ENCODE measurements around the gene B3GNT7. TPM values are rescaled to one million over a fixed set of nuclear protein-coding genes. Genes with fewer than 3 reads are reported as not detected.
A peak's percentile ranks its signal among the peaks of the same experiment; 100 is the strongest.

The B3GNT7 gene
- polyA plus RNA-seq, 1 donor (not counting 4 experiments of a cell fraction or from before 2014, with no cell fraction given) = not detected

- Histone ChIP-seq H3K36me3 (ENCODE audit: control insufficient read depth in 2 of 2, extremely low read depth in 1 of 2, insufficient read depth in 2 of 2, low read length in 2 of 2) (no peaks in the 10 kb centered on the region), H3K4me2 (ENCODE audit: control insufficient read depth, extremely low read depth, insufficient read depth, low read depth, low read length) (no peak overlapping the region), H4K20me1 (ENCODE audit: control insufficient read depth, extremely low read depth, insufficient read depth, low read length) (no peaks in the 10 kb centered on the region), H3K27ac (ENCODE audit: control insufficient read depth, insufficient read depth, low read length) (no peak overlapping the region), H3K9ac (ENCODE audit: control insufficient read depth, extremely low read depth, insufficient read depth, low read length) (no peak overlapping the region), H3K4me1 (ENCODE audit: control insufficient read depth, extremely low read depth, insufficient read depth, low read length) (no peaks in the 10 kb centered on the region), H3K9me1 (ENCODE audit: control insufficient read depth, extremely low read depth, insufficient read depth, low read length) (no peaks in the 10 kb centered on the region), H3K4me3 (ENCODE audit: control insufficient read depth in 2 of 3, extremely low read depth in 1 of 3, insufficient read depth in 2 of 3, low read depth in 1 of 3, low read length in 3 of 3) (no peak overlapping the region), H3K79me2 (ENCODE audit: control insufficient read depth, insufficient read depth, low read length) (no peaks in the 10 kb centered on the region), H2AFZ (ENCODE audit: control insufficient read depth, low read length) (no peak overlapping the region), H3K9me3 (ENCODE audit: control insufficient read depth, low read depth, low read length) (no peaks in the 10 kb centered on the region), H3K27me3 (ENCODE audit: control insufficient read depth, extremely low read depth, insufficient read depth, low read length) (peaks cover 30% of the 10 kb centered on the region)
- DNase-seq (ENCODE audit: low read depth, low spot score) (no peak), FAIRE-seq (no peak)
- TF ChIP-seq, protein P1, sequence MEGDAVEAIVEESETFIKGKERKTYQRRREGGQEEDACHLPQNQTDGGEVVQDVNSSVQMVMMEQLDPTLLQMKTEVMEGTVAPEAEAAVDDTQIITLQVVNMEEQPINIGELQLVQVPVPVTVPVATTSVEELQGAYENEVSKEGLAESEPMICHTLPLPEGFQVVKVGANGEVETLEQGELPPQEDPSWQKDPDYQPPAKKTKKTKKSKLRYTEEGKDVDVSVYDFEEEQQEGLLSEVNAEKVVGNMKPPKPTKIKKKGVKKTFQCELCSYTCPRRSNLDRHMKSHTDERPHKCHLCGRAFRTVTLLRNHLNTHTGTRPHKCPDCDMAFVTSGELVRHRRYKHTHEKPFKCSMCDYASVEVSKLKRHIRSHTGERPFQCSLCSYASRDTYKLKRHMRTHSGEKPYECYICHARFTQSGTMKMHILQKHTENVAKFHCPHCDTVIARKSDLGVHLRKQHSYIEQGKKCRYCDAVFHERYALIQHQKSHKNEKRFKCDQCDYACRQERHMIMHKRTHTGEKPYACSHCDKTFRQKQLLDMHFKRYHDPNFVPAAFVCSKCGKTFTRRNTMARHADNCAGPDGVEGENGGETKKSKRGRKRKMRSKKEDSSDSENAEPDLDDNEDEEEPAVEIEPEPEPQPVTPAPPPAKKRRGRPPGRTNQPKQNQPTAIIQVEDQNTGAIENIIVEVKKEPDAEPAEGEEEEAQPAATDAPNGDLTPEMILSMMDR (optimal IDR thresholded peaks at IDR 0.05 in 1 of 3, IDR thresholded peaks at IDR 0.05 in 1 of 3, conservative IDR thresholded peaks at IDR 0.05 in 1 of 3; ENCODE audit: extremely low read depth in 1 of 3, insufficient read depth in 2 of 3, low read length in 3 of 3) = peak; percentile 16 to 25 (median 17)
- no peak for TF ChIP-seq EZH2 (IDR thresholded peaks at IDR 0.05; ENCODE audit: low read length)
- dilution Hi-C loops (cut with MboI; ENCODE audit: extremely low pct_ligation_motif_present, low sequenced_read_pairs) = no loop called here
Measured at GRCh38 chr2:231393149-231394131, 2.1 kb upstream of the B3GNT7 start.

- H3K4me2 ChIP-seq (ENCODE audit: control insufficient read depth, extremely low read depth, insufficient read depth, low read depth, low read length) = no peak overlapping the region
- no peaks in the 10 kb centered on the region for H3K79me2 ChIP-seq (ENCODE audit: control insufficient read depth, insufficient read depth, low read length)
- TF ChIP-seq, protein P1 (optimal IDR thresholded peaks at IDR 0.05 in 1 of 3, IDR thresholded peaks at IDR 0.05 in 1 of 3, conservative IDR thresholded peaks at IDR 0.05 in 1 of 3; ENCODE audit: extremely low read depth in 1 of 3, insufficient read depth in 2 of 3, low read length in 3 of 3) = peak in 2 of 3 experiments; percentile 16 to 41
- no peak for TF ChIP-seq EZH2 (IDR thresholded peaks at IDR 0.05; ENCODE audit: low read length)
- H3K4me1 ChIP-seq (ENCODE audit: control insufficient read depth, extremely low read depth, insufficient read depth, low read length) = no peaks in the 10 kb centered on the region
- no peaks in the 10 kb centered on the region for H4K20me1 ChIP-seq (ENCODE audit: control insufficient read depth, extremely low read depth, insufficient read depth, low read length)
- peaks cover 30% of the 10 kb centered on the region for H3K27me3 ChIP-seq (ENCODE audit: control insufficient read depth, extremely low read depth, insufficient read depth, low read length)
- H3K36me3 ChIP-seq (ENCODE audit: control insufficient read depth in 2 of 2, extremely low read depth in 1 of 2, insufficient read depth in 2 of 2, low read length in 2 of 2) = no peaks in the 10 kb centered on the region
- no peak overlapping the region for H3K4me3 ChIP-seq (ENCODE audit: control insufficient read depth in 2 of 3, extremely low read depth in 1 of 3, insufficient read depth in 2 of 3, low read depth in 1 of 3, low read length in 3 of 3)
- H3K27ac ChIP-seq (ENCODE audit: control insufficient read depth, insufficient read depth, low read length) = no peak overlapping the region
- no peaks in the 10 kb centered on the region for H3K9me3 ChIP-seq (ENCODE audit: control insufficient read depth, low read depth, low read length)
- no peak overlapping the region for H2AFZ ChIP-seq (ENCODE audit: control insufficient read depth, low read length)
- no peaks in the 10 kb centered on the region for H3K9me1 ChIP-seq (ENCODE audit: control insufficient read depth, extremely low read depth, insufficient read depth, low read length)
- FAIRE-seq = no peak
- dilution Hi-C loops (cut with MboI; ENCODE audit: extremely low pct_ligation_motif_present, low sequenced_read_pairs) = no loop called here
- no peak overlapping the region for H3K9ac ChIP-seq (ENCODE audit: control insufficient read depth, extremely low read depth, insufficient read depth, low read length)
- DNase-seq (ENCODE audit: low read depth, low spot score) = no peak
Measured at GRCh38 chr2:231394211-231395141, 1.0 kb upstream of the B3GNT7 start.

All from keratinocyte (primary cell).